Measurements from ENCODE around the gene ITPR2. TPM values are rescaled to one million over a fixed set of nuclear protein-coding genes. Genes with fewer than 3 reads are reported as not detected.

Gene ITPR2
- total and polyA plus RNA-seq, 2 of the 13 experiments (the other 11 are each of a cell fraction or from before 2014, with no cell fraction given): 31.9 to 81.9 TPM

DNA sequence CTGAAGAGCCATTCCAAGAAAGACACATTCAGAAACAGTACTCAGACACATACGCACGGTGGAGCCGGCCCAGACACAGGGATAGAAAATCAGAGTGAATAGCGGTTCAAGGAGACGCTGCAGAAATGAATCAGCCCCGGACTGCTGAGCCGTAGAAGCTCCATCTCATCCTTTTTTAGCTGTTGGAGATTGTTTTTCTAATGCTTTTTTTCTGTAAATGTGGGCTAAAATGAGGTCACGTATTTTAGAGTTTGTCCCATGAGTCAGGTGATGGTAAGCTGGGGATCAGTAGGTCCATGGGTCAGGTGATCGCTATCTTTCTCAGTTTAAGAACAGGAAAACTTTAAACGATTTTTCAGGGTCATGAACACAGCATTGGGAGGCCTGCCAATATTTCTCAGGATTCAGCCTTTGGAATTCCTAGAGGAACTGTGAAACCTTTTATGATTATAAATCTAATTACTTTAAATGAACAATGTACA lies 202.4 kb downstream of the ITPR2 start (continued):
- TF ChIP-seq ZNF205 (CRISPR knock-in tag; IDR thresholded peaks at IDR 0.05) (no peak), ZNF614 (CRISPR knock-in tag; IDR thresholded peaks at IDR 0.05; ENCODE audit: borderline replicate concordance) (no peak), KDM6A (CRISPR knock-in tag; IDR thresholded peaks at IDR 0.05; ENCODE audit: low read depth) (no peak), EHMT2 (IDR thresholded peaks at IDR 0.05; ENCODE audit: borderline replicate concordance, low read depth, low read length) (no peak), ZMAT3 (CRISPR knock-in tag; conservative IDR thresholded peaks at IDR 0.05) (no peak), ZNF264 (CRISPR knock-in tag; IDR thresholded peaks at IDR 0.05) (no peak), ZNF737 (CRISPR knock-in tag; IDR thresholded peaks at IDR 0.05; ENCODE audit: borderline replicate concordance) (no peak), SNAI1 (CRISPR knock-in tag; IDR thresholded peaks at IDR 0.05; ENCODE audit: borderline replicate concordance) (no peak), ZNF619 (CRISPR knock-in tag; IDR thresholded peaks at IDR 0.05) (no peak), KLF11 (CRISPR knock-in tag; IDR thresholded peaks at IDR 0.05) (no peak), TBP (CRISPR knock-in tag; IDR thresholded peaks at IDR 0.05) (no peak), HNRNPL (IDR thresholded peaks at IDR 0.05; ENCODE audit: low read depth, low read length) (no peak), ATF7 (IDR thresholded peaks at IDR 0.05) (no peak), ATF7 (CRISPR knock-in tag; IDR thresholded peaks at IDR 0.05) (no peak)
- TF ChIP-seq, protein P1, sequence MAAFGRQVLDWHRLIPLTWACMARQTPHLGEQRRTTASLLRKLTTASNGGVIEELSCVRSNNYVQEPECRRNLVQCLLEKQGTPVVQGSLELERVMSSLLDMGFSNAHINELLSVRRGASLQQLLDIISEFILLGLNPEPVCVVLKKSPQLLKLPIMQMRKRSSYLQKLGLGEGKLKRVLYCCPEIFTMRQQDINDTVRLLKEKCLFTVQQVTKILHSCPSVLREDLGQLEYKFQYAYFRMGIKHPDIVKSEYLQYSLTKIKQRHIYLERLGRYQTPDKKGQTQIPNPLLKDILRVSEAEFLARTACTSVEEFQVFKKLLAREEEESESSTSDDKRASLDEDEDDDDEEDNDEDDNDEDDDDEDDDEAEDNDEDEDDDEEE (CRISPR knock-in tag; IDR thresholded peaks at IDR 0.05): no peak
- TF ChIP-seq, protein P2, sequence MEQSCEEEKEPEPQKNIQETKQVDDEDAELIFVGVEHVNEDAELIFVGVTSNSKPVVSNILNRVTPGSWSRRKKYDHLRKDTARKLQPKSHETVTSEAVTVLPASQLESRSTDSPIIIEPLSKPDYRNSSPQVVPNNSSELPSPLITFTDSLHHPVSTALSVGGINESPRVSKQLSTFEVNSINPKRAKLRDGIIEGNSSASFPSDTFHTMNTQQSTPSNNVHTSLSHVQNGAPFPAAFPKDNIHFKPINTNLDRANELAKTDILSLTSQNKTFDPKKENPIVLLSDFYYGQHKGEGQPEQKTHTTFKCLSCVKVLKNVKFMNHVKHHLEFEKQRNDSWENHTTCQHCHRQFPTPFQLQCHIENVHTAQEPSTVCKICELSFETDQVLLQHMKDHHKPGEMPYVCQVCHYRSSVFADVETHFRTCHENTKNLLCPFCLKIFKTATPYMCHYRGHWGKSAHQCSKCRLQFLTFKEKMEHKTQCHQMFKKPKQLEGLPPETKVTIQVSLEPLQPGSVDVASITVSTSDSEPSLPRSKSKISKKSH (CRISPR knock-in tag; IDR thresholded peaks at IDR 0.05; ENCODE audit: borderline replicate concordance): no peak
- TF ChIP-seq, protein P3, sequence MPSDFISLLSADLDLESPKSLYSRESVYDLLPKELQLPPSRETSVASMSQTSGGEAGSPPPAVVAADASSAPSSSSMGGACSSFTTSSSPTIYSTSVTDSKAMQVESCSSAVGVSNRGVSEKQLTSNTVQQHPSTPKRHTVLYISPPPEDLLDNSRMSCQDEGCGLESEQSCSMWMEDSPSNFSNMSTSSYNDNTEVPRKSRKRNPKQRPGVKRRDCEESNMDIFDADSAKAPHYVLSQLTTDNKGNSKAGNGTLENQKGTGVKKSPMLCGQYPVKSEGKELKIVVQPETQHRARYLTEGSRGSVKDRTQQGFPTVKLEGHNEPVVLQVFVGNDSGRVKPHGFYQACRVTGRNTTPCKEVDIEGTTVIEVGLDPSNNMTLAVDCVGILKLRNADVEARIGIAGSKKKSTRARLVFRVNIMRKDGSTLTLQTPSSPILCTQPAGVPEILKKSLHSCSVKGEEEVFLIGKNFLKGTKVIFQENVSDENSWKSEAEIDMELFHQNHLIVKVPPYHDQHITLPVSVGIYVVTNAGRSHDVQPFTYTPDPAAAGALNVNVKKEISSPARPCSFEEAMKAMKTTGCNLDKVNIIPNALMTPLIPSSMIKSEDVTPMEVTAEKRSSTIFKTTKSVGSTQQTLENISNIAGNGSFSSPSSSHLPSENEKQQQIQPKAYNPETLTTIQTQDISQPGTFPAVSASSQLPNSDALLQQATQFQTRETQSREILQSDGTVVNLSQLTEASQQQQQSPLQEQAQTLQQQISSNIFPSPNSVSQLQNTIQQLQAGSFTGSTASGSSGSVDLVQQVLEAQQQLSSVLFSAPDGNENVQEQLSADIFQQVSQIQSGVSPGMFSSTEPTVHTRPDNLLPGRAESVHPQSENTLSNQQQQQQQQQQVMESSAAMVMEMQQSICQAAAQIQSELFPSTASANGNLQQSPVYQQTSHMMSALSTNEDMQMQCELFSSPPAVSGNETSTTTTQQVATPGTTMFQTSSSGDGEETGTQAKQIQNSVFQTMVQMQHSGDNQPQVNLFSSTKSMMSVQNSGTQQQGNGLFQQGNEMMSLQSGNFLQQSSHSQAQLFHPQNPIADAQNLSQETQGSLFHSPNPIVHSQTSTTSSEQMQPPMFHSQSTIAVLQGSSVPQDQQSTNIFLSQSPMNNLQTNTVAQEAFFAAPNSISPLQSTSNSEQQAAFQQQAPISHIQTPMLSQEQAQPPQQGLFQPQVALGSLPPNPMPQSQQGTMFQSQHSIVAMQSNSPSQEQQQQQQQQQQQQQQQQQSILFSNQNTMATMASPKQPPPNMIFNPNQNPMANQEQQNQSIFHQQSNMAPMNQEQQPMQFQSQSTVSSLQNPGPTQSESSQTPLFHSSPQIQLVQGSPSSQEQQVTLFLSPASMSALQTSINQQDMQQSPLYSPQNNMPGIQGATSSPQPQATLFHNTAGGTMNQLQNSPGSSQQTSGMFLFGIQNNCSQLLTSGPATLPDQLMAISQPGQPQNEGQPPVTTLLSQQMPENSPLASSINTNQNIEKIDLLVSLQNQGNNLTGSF (CRISPR knock-in tag; IDR thresholded peaks at IDR 0.05): no peak
- TF ChIP-seq, protein P4, sequence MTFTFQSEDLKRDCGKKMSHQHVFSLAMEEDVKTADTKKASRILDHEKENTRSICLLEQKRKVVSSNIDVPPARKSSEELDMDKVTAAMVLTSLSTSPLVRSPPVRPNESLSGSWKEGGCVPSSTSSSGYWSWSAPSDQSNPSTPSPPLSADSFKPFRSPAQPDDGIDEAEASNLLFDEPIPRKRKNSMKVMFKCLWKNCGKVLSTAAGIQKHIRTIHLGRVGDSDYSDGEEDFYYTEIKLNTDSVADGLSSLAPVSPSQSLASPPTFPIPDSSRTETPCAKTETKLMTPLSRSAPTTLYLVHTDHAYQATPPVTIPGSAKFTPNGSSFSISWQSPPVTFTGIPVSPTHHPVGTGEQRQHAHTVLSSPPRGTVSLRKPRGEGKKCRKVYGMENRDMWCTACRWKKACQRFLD (CRISPR knock-in tag; IDR thresholded peaks at IDR 0.05; ENCODE audit: borderline replicate concordance): no peak
- TF ChIP-seq, protein P5, sequence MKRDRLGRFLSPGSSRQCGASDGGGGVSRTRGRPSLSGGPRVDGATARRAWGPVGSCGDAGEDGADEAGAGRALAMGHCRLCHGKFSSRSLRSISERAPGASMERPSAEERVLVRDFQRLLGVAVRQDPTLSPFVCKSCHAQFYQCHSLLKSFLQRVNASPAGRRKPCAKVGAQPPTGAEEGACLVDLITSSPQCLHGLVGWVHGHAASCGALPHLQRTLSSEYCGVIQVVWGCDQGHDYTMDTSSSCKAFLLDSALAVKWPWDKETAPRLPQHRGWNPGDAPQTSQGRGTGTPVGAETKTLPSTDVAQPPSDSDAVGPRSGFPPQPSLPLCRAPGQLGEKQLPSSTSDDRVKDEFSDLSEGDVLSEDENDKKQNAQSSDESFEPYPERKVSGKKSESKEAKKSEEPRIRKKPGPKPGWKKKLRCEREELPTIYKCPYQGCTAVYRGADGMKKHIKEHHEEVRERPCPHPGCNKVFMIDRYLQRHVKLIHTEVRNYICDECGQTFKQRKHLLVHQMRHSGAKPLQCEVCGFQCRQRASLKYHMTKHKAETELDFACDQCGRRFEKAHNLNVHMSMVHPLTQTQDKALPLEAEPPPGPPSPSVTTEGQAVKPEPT (CRISPR knock-in tag; IDR thresholded peaks at IDR 0.05; ENCODE audit: low read depth): no peak
